NT2/D1 (cell line): ENCODE data around the gene PI4KA.
"Not testable (repeated sequence)": the region's sequence is repeated elsewhere in the genome, so short reads cannot be mapped to it uniquely, and the experiment has no call there.

Source experiments
- SUZ12 ChIP-seq: IDR thresholded peaks from 2 replicates; pipeline ENCODE4 v1.6.1; 2011; ENCODE audit not compliant: insufficient read length, insufficient read depth; ENCODE audit errors: extremely low read depth
- YY1 ChIP-seq: IDR thresholded peaks from 2 replicates; pipeline ENCODE4 v1.6.1; 2011; ENCODE audit not compliant: insufficient read length, insufficient read depth
- ZNF274 ChIP-seq: IDR thresholded peaks from 2 replicates; pipeline ENCODE4 v1.6.1; 2011; ENCODE audit warnings: mild to moderate bottlenecking, low read depth, low read length

- TF ChIP-seq SUZ12, YY1, ZNF274: not testable (repeated sequence)
Observed at GRCh38 chr22:20692926-20693325, 165.7 kb downstream of the PI4KA start.
